ENCODE results near the gene SPO11. TPM values are rescaled to one million over a fixed set of nuclear protein-coding genes. Genes with fewer than 3 reads are reported as not detected.
A peak's percentile ranks its signal among the peaks of the same experiment; 100 is the strongest.

Gene SPO11
- total and polyA plus RNA-seq, 2 of the 13 experiments (the other 11 are each of a cell fraction or from before 2014, with no cell fraction given): not detected

GRCh38 chr20:57291003-57291402 is 38.6 kb upstream of the SPO11 start:
- no peaks in the 10 kb centered on the region for H3K9me3 ChIP-seq (ENCODE audit: low read length)
- in situ Hi-C loops (cut with HindIII; ENCODE audit: extremely low pct_ligation_motif_present, low pct_unique_long_range_greater_than_20kb) (no loop called here), intact Hi-C loops (cut with micrococcal nuclease; ENCODE audit: unreplicated experiment) (no loop called here)
- FAIRE-seq (no peak), DNase-seq (ENCODE audit: low spot score) (no peak), ATAC-seq (peak; percentile 77)
- peaks cover 4% of the 10 kb centered on the region for H3K4me1 ChIP-seq (ENCODE audit: insufficient read depth, low read length)
- peaks cover 19 to 82% of the 10 kb centered on the region in 2 experiments for H3K27me3 ChIP-seq (ENCODE audit: control insufficient read depth in 1 of 2, insufficient read depth in 2 of 2, low read length in 2 of 2)
- no peak overlapping the region for H3K9ac ChIP-seq (ENCODE audit: insufficient read depth, low read depth, low read length)
- no peaks in the 10 kb centered on the region for H4K20me1 ChIP-seq (ENCODE audit: insufficient read depth, low read length)
- H3K79me2 ChIP-seq (ENCODE audit: insufficient read depth, low read length): no peaks in the 10 kb centered on the region
- peak; percentile 52 for TF ChIP-seq CTCF (CRISPR knock-in tag; IDR thresholded peaks at IDR 0.05)
- no peak for TF ChIP-seq TRIM22 (IDR thresholded peaks at IDR 0.05)
- peak; percentile 34; the same call in 1 of the 2 replicates for TF ChIP-seq STAG1 (CRISPR knock-in tag; IDR thresholded peaks at IDR 0.05)
- TF ChIP-seq XRCC5 (optimal IDR thresholded peaks at IDR 0.05; ENCODE audit: low read length): peak; percentile 27
- TF ChIP-seq JUN (CRISPR knock-in tag; IDR thresholded peaks at IDR 0.05): no peak
- no peak for TF ChIP-seq SALL2 (CRISPR knock-in tag; IDR thresholded peaks at IDR 0.05)
- H3K27ac ChIP-seq (ENCODE audit: extremely low read length, insufficient read depth, low read length): no peak overlapping the region
- no peak overlapping the region for H3K4me2 ChIP-seq (ENCODE audit: low read depth, low read length)
- no peak overlapping the region for H2AFZ ChIP-seq (ENCODE audit: low read length)
- WGBS (ENCODE audit: low lambda C conversion rate): 2% methylated on average over 10 of the region's 10 CpGs
- CTCF ChIA-PET (ENCODE audit: low intra/inter-chr PET ratio, low total read pairs): interaction anchor here (1.2 kb wide), 1 partner anchor 55 kb away, joined by 3 read pairs; no protein-coding TSS in a partner anchor
- no peaks in the 10 kb centered on the region for H3K36me3 ChIP-seq (replicated peaks in 1 of 2; ENCODE audit: control insufficient read depth in 1 of 2, insufficient read depth in 2 of 2, low read length in 2 of 2)
- no peak overlapping the region for H3K4me3 ChIP-seq (replicated peaks in 1 of 3; ENCODE audit: insufficient read depth in 1 of 3, low read depth in 2 of 3, low read length in 3 of 3)
- POLR2A ChIA-PET: no interaction called here
- BruUV-seq (replicated peaks): no TSS peak
